Fibroblast of skin of abdomen (primary cell): ENCODE measurements around the gene KIAA0825. TPM values are rescaled to one million over a fixed set of nuclear protein-coding genes. Genes with fewer than 3 reads are reported as not detected.
"Not testable (repeated sequence)": the region's sequence is repeated elsewhere in the genome, so short reads cannot be mapped to it uniquely, and the experiment has no call there.

Experiments
- DNase-seq: peaks from one replicate; pipeline ENCODE4 v3.0.0-alpha.2; 2013
- polyA plus RNA-seq, 2 experiments: library from polyadenylated mRNA; unstranded; fragments of 120-200 nt; gene quantifications; one replicate each; pipeline ENCODE4 v1.2.1, GENCODE V29; 2013; ENCODE audit not compliant: insufficient read length in 2 of 2

KIAA0825 gene
- 1.6 TPM for polyA plus RNA-seq (2013, experiment 1 of 2; ENCODE audit: insufficient read length)
- polyA plus RNA-seq (2013, experiment 2 of 2; ENCODE audit: insufficient read length) = 1.7 TPM

- DNase-seq = peak; percentile 85
Measured at GRCh38 chr5:94618493-94619328, at the start of gene KIAA0825, which contains the start of gene SLF1. TSS of gene KIAA0825 (minus strand) at chr5:94618604. CDS start at chr5:94537126, 81,478 bp downstream. TSS of gene SLF1 (plus strand) at chr5:94618669. CDS start at chr5:94628811, 10,142 bp downstream.

DNA sequence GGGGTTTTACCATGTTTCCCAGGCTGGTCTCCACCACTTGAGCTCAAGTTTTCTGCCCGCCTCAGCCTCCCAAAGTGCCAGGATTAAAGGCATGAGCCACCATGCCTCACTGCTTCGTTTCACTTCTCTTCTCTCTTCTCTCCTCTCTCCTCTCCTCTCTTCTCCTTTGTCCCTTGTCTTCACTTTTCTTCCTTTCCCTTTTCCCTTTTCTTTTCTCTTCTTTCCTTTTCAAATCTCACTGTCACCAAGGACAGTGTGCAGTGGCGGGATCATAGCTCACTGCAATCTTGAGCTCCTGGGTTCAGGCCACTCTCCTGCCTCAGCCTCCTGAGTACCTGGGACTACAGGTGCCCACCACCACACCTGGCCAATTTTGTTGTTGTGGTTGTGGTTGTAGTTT, 49.5 kb upstream of the KIAA0825 start:
- no peak for DNase-seq

- DNase-seq = no peak
Measured at GRCh38 chr5:94661086-94661485, 42.7 kb upstream of the KIAA0825 start.

- no peak for DNase-seq
Measured at GRCh38 chr5:94660506-94660905, 42.1 kb upstream of the KIAA0825 start.

- DNase-seq = no peak
Measured at GRCh38 chr5:94658272-94658671, 39.9 kb upstream of the KIAA0825 start.

GRCh38 chr5:94649874-94650273, 31.5 kb upstream of the KIAA0825 start:
- DNase-seq = no peak

DNA sequence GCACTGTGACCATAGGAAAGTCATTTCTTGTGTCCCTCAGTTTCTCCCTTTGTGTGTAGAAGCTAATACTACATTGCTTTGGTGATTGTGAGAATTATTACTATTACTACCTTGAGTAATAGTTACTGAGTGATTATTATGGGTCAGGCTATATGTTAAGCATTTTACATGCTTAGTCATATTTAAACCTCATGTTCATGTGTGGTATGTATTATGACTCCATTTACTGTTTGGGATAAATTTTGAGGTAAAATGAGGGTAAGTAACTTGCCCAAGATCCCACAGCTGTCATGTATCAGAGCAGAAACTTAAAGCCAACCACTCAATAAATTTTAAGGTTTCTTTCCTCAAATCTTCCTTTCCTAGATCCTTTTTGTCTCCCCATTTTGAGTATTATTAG, 28.4 kb upstream of the KIAA0825 start:
- no peak for DNase-seq

GRCh38 chr5:94645053-94645452, 26.6 kb upstream of the KIAA0825 start:
- DNase-seq = no peak

DNA sequence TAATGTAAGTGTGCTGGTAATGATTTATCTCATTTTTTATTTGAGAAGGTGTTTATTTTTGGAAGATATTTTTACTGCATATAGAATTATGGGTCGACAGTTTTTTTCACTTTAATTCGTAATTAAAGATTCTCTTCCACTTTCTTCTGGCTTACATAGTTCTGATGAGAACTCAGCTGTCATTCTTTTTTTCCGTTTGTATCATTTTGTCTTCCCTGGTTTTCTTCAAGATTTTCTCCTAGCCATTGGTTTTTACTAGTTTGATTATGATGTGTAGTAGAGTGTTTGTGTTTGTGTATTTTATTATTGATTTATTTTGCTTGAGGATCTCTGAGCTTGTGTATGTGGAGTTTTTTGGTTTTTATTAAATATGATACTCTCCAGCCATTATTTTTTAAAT, 21.8 kb upstream of the KIAA0825 start:
- no peak for DNase-seq

GRCh38 chr5:94632024-94632423, 13.6 kb upstream of the KIAA0825 start:
- no peak for DNase-seq

GRCh38 chr5:94627191-94627590, 8.8 kb upstream of the KIAA0825 start:
- no peak for DNase-seq

GRCh38 chr5:94623877-94624276, 5.5 kb upstream of the KIAA0825 start:
- no peak for DNase-seq

DNA sequence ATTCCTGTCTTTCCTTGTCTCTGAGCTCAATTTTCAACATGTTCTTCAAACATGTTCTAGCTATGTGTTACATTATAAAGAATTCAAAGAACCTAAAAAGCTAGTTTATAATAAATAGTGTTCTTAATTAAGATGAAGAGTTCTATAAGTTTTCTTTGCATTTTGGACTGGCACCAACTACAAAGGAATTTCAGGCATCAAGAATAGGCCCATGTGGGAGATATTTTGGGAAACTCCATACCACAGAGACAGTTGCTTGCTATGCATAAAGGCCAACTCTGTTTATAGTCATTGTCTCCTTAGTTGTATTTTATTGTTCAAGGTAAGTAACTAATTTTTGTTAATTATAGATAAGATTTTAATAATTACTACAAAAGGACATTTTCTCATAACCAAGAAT, 4.6 kb upstream of the KIAA0825 start:
- peak; percentile 70 for DNase-seq

DNA sequence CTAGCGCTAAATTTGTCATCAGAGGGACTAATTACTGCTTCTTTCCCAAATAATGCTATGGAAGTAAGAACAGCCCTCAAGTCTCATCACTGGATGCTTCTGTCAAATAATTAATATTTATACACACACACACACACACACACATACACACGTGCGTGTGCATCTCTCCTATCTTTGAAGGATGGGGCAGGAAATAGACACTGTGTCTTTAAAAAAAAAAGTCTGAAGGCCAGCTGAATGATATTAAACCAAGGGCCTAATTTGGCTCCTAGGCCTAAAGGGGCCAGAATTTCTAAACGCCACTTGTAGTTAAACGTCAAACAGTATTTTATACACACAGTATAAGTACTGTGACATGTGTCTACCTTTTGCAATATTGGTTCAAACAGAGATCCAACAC, 3.4 kb upstream of the KIAA0825 start:
- DNase-seq = no peak

DNA sequence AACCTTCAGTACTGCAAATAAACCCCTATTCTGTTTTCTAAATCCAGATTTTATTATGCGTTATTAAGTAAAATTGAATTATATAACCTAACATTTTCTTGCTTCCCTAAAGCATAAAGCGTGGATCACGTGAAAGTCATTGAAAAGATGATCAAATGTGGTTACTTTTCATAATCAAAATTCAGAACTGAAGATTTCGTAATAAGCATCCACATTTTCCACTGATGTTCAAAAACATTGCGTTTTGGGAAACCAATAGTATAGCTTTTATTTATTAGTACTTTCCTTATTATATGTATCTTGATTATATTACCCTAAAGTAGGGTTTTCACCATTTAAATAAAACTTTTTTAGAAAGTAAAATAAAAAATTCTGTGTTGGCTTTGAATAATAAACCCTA, 1.9 kb upstream of the KIAA0825 start:
- no peak for DNase-seq

DNA sequence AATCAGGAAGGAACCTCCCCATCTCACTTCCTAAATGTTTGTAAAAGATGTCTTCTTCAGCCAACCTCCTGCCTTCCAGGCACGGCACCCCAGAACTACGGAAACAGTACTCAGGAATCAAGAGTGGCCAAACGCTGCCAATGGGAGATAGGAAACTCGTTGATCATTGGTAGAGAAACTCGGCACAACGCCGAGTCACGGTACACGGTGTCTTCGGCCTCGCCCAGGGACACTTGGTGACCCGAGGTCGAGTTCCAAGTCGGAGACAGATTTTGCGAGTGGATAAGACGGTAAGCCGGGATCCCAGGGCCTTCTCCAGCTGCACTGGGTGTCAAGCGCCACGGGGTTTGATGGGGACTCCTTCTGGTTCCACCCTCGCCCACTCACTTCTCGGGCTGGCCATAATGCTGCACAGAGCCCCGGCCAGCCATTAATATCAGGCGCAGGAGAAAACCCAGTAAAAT, 343 bp downstream of the KIAA0825 start:
- DNase-seq = peak; percentile 60

DNA sequence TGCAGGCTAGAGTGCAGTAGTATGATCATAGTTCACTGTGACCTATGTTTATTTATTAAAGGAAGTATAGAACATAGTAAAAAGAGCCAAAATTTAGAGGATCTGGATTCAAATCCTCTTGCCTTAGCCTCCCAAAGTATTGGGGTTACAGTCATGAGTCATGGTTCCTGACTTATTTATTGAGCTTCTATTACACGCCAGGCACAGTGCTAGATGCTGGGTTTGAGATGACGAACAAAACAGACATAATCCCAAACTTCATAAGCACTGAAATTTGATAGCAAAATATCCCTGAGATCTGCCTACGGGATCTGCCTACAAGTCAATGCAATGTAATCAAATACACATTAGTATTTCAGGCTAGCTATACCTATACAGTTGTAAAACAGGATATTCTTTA, 2.5 kb downstream of the KIAA0825 start:
- DNase-seq = no peak

DNA sequence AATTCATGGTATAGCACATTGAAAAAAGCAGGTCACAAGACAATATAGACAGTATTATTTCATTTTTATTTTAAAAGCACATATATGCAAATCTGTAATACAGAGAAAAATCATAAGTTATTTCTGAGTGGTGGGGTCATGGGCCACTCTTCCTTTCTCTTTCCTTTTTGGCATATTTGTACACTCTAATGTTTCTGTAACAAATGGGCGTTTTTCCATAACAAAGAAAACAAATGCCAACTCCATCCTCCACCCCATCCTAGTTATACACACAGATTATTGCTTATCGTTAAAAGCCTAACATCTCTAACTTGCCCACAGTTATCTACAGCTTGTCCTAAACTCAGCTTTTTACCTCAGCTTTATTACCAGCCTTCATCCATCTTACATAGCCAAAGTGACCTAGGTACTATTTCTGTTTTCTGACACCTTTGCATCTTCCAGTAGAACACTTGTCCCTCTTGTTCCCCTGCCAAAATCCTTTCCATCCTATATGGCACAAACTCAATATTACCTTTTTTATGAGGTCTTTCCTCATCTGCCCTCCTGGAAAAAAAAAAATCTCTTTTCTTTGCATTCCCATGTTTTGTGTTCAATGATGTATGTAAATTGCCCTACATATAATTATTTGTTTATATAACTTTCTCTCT, 4.1 kb downstream of the KIAA0825 start:
- no peak for DNase-seq

DNA sequence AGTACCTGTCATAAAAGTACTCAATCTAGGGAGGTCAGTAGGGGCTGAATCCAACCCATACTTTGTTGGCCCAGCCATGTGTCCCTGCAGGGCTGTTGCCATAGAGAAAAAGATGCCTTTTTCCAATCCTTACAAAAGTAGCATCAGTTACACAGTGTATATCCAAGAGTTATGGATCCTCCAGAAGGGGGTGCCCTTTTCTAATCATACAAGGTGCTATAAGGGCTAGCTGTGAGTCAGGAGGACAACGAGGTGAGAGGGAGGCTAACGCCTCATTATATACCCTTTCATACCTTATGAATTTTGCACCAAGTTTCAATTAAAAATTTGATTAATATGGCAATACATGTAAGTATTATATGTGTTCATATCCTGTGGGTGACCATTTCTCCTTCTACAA, 4.8 kb downstream of the KIAA0825 start:
- DNase-seq = no peak

- no peak for DNase-seq
Measured at GRCh38 chr5:94595281-94595840, 23.0 kb downstream of the KIAA0825 start.

- DNase-seq = no peak
Measured at GRCh38 chr5:94577466-94578245, 40.7 kb downstream of the KIAA0825 start.

GRCh38 chr5:94575196-94575595, 43.2 kb downstream of the KIAA0825 start:
- DNase-seq = no peak

GRCh38 chr5:94573349-94573748, 45.1 kb downstream of the KIAA0825 start:
- not testable (repeated sequence) for DNase-seq
